22Rv1 (cell line): Measurements from ENCODE around the gene ATL1.

Experiments
- H3K27ac ChIP-seq: fragments of 450-650 bp; 2 replicates; pipeline ENCODE4 v1.5.1; 2017
- CTCF ChIP-seq: fragments of 450-650 bp; IDR thresholded peaks from 2 replicates; pipeline ENCODE4 v1.5.1; 2017; ENCODE audit warnings: mild to moderate bottlenecking
- ZFX ChIP-seq: fragments of 450-650 bp; IDR thresholded peaks from 2 replicates; pipeline ENCODE4 v1.6.1; 2017; ENCODE audit warnings: antibody characterized with exemption, borderline replicate concordance

Gene ATL1

GRCh38 chr14:50603565-50603964 is 43.6 kb downstream of the ATL1 start:
- no peak overlapping the region for H3K27ac ChIP-seq
- TF ChIP-seq CTCF (no peak), ZFX (no peak)

GRCh38 chr14:50605766-50606165 is 45.8 kb downstream of the ATL1 start:
- H3K27ac ChIP-seq = no peak overlapping the region
- TF ChIP-seq ZFX (no peak), CTCF (no peak)

GRCh38 chr14:50606468-50606867 is 46.5 kb downstream of the ATL1 start:
- H3K27ac ChIP-seq = no peak overlapping the region
- TF ChIP-seq ZFX (no peak), CTCF (no peak)

GRCh38 chr14:50607181-50607580 is 47.2 kb downstream of the ATL1 start:
- TF ChIP-seq CTCF (no peak), ZFX (no peak)
- H3K27ac ChIP-seq = no peak overlapping the region

- no peak for TF ChIP-seq ZFX
- TF ChIP-seq CTCF = no peak
- H3K27ac ChIP-seq = no peak overlapping the region
These were observed 47.8 kb downstream of the ATL1 start for GRCh38 chr14:50607761-50608160.

- no peak overlapping the region for H3K27ac ChIP-seq
- TF ChIP-seq CTCF (no peak), ZFX (no peak)
These were observed 48.4 kb downstream of the ATL1 start for GRCh38 chr14:50608302-50608851.

- TF ChIP-seq CTCF = no peak
These were observed 50.5 kb downstream of the ATL1 start for GRCh38 chr14:50610465-50610864.

More at GRCh38 chr14:50610465-50610864, 50.5 kb downstream of the ATL1 start:
- no peak overlapping the region for H3K27ac ChIP-seq
